KG1 (cell line): ENCODE results near the gene PPM1A.

ENCODE experiments used
- DNase-seq: peaks from one replicate; lab custom pipeline; 2025; lab: John Stamatoyannopoulos, UW

The PPM1A gene

GRCh38 chr14:60248697-60249318 is at the start of gene PPM1A:
TSS of gene PPM1A (plus strand) at chr14:60249221. CDS start at chr14:60282704, 33,483 bp downstream.
- peak; percentile 86 for DNase-seq

- no peak for DNase-seq
These were observed 49.7 kb upstream of the PPM1A start for GRCh38 chr14:60199321-60199720.

- no peak for DNase-seq
These were observed 44.7 kb upstream of the PPM1A start for GRCh38 chr14:60204104-60204842.

- no peak for DNase-seq
These were observed 43.9 kb upstream of the PPM1A start for GRCh38 chr14:60204843-60205774.

- no peak for DNase-seq
These were observed 42.8 kb upstream of the PPM1A start for GRCh38 chr14:60206249-60206670.

- no peak for DNase-seq
These were observed 42.0 kb upstream of the PPM1A start for GRCh38 chr14:60206837-60207533.

GRCh38 chr14:60210703-60211102 is 38.3 kb upstream of the PPM1A start:
- DNase-seq = no peak

- DNase-seq = no peak
These were observed 37.9 kb upstream of the PPM1A start for GRCh38 chr14:60211153-60211552.

GRCh38 chr14:60212503-60213371 is 36.3 kb upstream of the PPM1A start:
- no peak for DNase-seq

GRCh38 chr14:60214003-60214402 is 35.0 kb upstream of the PPM1A start:
- no peak for DNase-seq

- DNase-seq = no peak
These were observed 34.5 kb upstream of the PPM1A start for GRCh38 chr14:60214415-60215126.

GRCh38 chr14:60215127-60215444 is 33.9 kb upstream of the PPM1A start:
- DNase-seq = no peak

- no peak for DNase-seq
These were observed 33.3 kb upstream of the PPM1A start for GRCh38 chr14:60215520-60216420.

GRCh38 chr14:60217713-60218112 is 31.3 kb upstream of the PPM1A start:
- DNase-seq = no peak

GRCh38 chr14:60220084-60220483 is 28.9 kb upstream of the PPM1A start:
- DNase-seq = no peak

- DNase-seq = no peak
These were observed 28.1 kb upstream of the PPM1A start for GRCh38 chr14:60220917-60221316.

GRCh38 chr14:60221457-60221856 is 27.6 kb upstream of the PPM1A start:
- DNase-seq = no peak

GRCh38 chr14:60222820-60223219 is 26.2 kb upstream of the PPM1A start:
- no peak for DNase-seq

GRCh38 chr14:60225265-60225664 is 23.8 kb upstream of the PPM1A start:
- DNase-seq = no peak
